CD14-positive monocyte (primary cell): ENCODE results near the gene MUC20. TPM values are rescaled to one million over a fixed set of nuclear protein-coding genes. Genes with fewer than 3 reads are reported as not detected.
"Not testable (repeated sequence)": the region's sequence is repeated elsewhere in the genome, so short reads cannot be mapped to it uniquely, and the experiment has no call there.

Experiments used
- DNase-seq, 3 donors: peaks; one replicate each; pipeline ENCODE4 v3.0.0-alpha.2; 2011 to 2022
- H2AFZ ChIP-seq: 2 replicates; pipeline ENCODE4 v1.6.0; 2012; ENCODE audit warnings: mild to moderate bottlenecking, low read depth, low read length, inconsistent platforms; ENCODE audit not compliant: insufficient read depth, poor library complexity, severe bottlenecking
- H3K27ac ChIP-seq, 2 donors: 1 replicate in 1 of 2; 2 replicates in 1 of 2; pipeline ENCODE4 v1.5.1; 2012 to 2013; ENCODE audit warnings: low read length in 2 of 2, control low read depth in 1 of 2, inconsistent platforms in 1 of 2, low read depth in 1 of 2, mild to moderate bottlenecking in 1 of 2
- H3K27me3 ChIP-seq, 2 donors: one replicate each; pipeline versions ENCODE4 v1.6.0 to v1.6.1; 2011 to 2013; ENCODE audit warnings: low read length in 2 of 2; ENCODE audit not compliant: control insufficient read depth in 2 of 2, insufficient read depth in 2 of 2
- H3K36me3 ChIP-seq, 2 donors: replicated peaks in 1 of 2; 1 replicate in 1 of 2; 2 replicates in 1 of 2; pipeline versions ENCODE4 v1.5.1 to v1.6.1; 2012 to 2013; ENCODE audit warnings: low read length in 2 of 2, control low read depth in 1 of 2, inconsistent platforms in 1 of 2, mild to moderate bottlenecking in 1 of 2; ENCODE audit not compliant: insufficient read depth in 2 of 2, control insufficient read depth in 1 of 2
- H3K4me1 ChIP-seq, 2 donors: 1 replicate in 1 of 2; 2 replicates in 1 of 2; pipeline versions ENCODE4 v1.5.1 to v1.6.1; 2012 to 2013; ENCODE audit warnings: low read length in 2 of 2, control low read depth in 1 of 2, inconsistent platforms in 1 of 2, mild to moderate bottlenecking in 1 of 2, moderate library complexity in 1 of 2; ENCODE audit not compliant: insufficient read depth in 2 of 2, control insufficient read depth in 1 of 2
- H3K4me2 ChIP-seq: replicated peaks from 2 replicates; pipeline ENCODE3; 2012; ENCODE audit warnings: low read length, moderate library complexity, mild to moderate bottlenecking; ENCODE audit not compliant: poor library complexity, severe bottlenecking; ENCODE audit errors: extremely low read depth
- H3K4me3 ChIP-seq, 3 experiments: fragments of 200-600 bp in 1 of 3; sonication (generic) in 1 of 3; replicated peaks in 1 of 3; 1 replicate in 2 of 3; 2 replicates in 1 of 3; pipeline ENCODE4 v1.5.1; 2011 to 2013; ENCODE audit warnings: low read length in 3 of 3, mild to moderate bottlenecking in 3 of 3, control low read depth in 2 of 3, low read depth in 2 of 3, inconsistent platforms in 1 of 3, moderate library complexity in 1 of 3
- H3K79me2 ChIP-seq: 2 replicates; pipeline ENCODE4 v1.6.0; 2012; ENCODE audit warnings: mild to moderate bottlenecking, control low read depth, inconsistent platforms, low read length, moderate library complexity; ENCODE audit not compliant: insufficient read depth
- H3K9ac ChIP-seq: 2 replicates; pipeline ENCODE4 v1.6.0; 2017; ENCODE audit warnings: low read length, mild to moderate bottlenecking; ENCODE audit not compliant: insufficient read depth, poor library complexity, severe bottlenecking
- H3K9me3 ChIP-seq, 2 donors: replicated peaks in 1 of 2; 1 replicate in 1 of 2; 2 replicates in 1 of 2; pipeline versions ENCODE4 v1.5.1 to v1.6.1; 2012 to 2013; ENCODE audit warnings: low read length in 2 of 2, control low read depth in 1 of 2; ENCODE audit not compliant: control insufficient read depth in 1 of 2, insufficient read depth in 1 of 2
- H4K20me1 ChIP-seq: 2 replicates; pipeline ENCODE4 v1.6.0; 2012; ENCODE audit warnings: mild to moderate bottlenecking, low read length, control low read depth, moderate library complexity; ENCODE audit not compliant: insufficient read depth
- H3K27ac Mint-ChIP-seq, 7 donors: one replicate each; pipeline ENCODE4 v1.8.0; 2020; ENCODE audit warnings: mild to moderate bottlenecking in 7 of 7, mixed read lengths in 7 of 7, moderate library complexity in 6 of 7, inconsistent platforms in 2 of 7
- H3K27me3 Mint-ChIP-seq, 3 donors: one replicate each; pipeline ENCODE4 v1.8.0; 2021 to 2022; ENCODE audit warnings: low read depth in 3 of 3, mild to moderate bottlenecking in 3 of 3, mixed read lengths in 3 of 3, moderate library complexity in 3 of 3, inconsistent platforms in 1 of 3
- H3K36me3 Mint-ChIP-seq, 2 donors: one replicate each; pipeline ENCODE4 v1.8.0; 2020; ENCODE audit warnings: mixed read lengths in 2 of 2, inconsistent platforms in 1 of 2, mild to moderate bottlenecking in 1 of 2
- H3K4me1 Mint-ChIP-seq: one replicate; pipeline ENCODE4 v1.8.0; 2020; ENCODE audit warnings: mild to moderate bottlenecking, mixed read lengths
- H3K4me3 Mint-ChIP-seq, 2 donors: one replicate each; pipeline ENCODE4 v1.8.0; 2020; ENCODE audit warnings: mild to moderate bottlenecking in 2 of 2, mixed read lengths in 2 of 2, moderate library complexity in 1 of 2
- H3K9me3 Mint-ChIP-seq, 7 donors: one replicate each; pipeline ENCODE4 v1.8.0; 2020 to 2022; ENCODE audit warnings: mixed read lengths in 7 of 7, mild to moderate bottlenecking in 6 of 7, moderate library complexity in 6 of 7, inconsistent platforms in 2 of 7
- CTCF ChIP-seq: fragments of 200-600 bp; IDR thresholded peaks from one replicate; pipeline ENCODE4 v1.8.0; 2022; ENCODE audit warnings: antibody characterized with exemption, mild to moderate bottlenecking
- WGBS: methylation state at CpG from one replicate; pipeline ENCODE4 v1.1.5; 2013; ENCODE audit warnings: missing lambda C conversion rate; ENCODE audit not compliant: insufficient coverage; 5-methylcytosine and 5-hydroxymethylcytosine counted together
- intact Hi-C, 2 donors: fragments of 100-400 bp; cut with micrococcal nuclease; formaldehyde crosslinking; loops; one replicate each; pipeline versions ENCODE4 v1.15.0 to v1.15.1; 2023
- polyA plus RNA-seq, 3 donors: library from polyadenylated mRNA; depleted of rRNA in 1 of 3; unstranded in 2 of 3; stranded (reverse) in 1 of 3; fragments of 300-500 nt in 2 of 3; fragments of >200 nt in 1 of 3; fragmentation: Illumina TruSeq in 2 of 3; gene quantifications; 1 replicate in 2 of 3; 2 replicates in 1 of 3; pipeline ENCODE4 v1.2.3, GENCODE V29; 2012 to 2021

The MUC20 gene
- polyA plus RNA-seq, 3 donors, result 5.4 TPM; not detected in 2

- Histone ChIP-seq H2AFZ (no peak overlapping the region), H3K4me2 (no peak overlapping the region), H3K27ac (no peak overlapping the region), H3K9me3 (no peaks in the 10 kb centered on the region), H3K79me2 (no peaks in the 10 kb centered on the region), H3K9ac (no peak overlapping the region), H4K20me1 (no peaks in the 10 kb centered on the region), H3K4me1 (no peaks in the 10 kb centered on the region), H3K4me3 (no peak overlapping the region), H3K27me3 (no peaks in the 10 kb centered on the region), H3K36me3 (peaks cover 55 to 76% of the 10 kb centered on the region in 2 donors)
- intact Hi-C loops, result no loop called here
- H3K27me3 Mint-ChIP-seq, result no peaks in the 10 kb centered on the region
- peaks cover 68 to 81% of the 10 kb centered on the region in 2 donors for H3K36me3 Mint-ChIP-seq
- whole genome bisulfite sequencing, result 82% methylated on average over 9 of the region's 13 CpGs
- TF ChIP-seq CTCF, result no peak
- no peak overlapping the region for H3K4me3 Mint-ChIP-seq
- H3K9me3 Mint-ChIP-seq, result peaks cover 0 to 2% (median 0%) of the 10 kb centered on the region in 7 donors
- H3K27ac Mint-ChIP-seq, result no peak overlapping the region
- H3K4me1 Mint-ChIP-seq, result peaks cover 2% of the 10 kb centered on the region
- DNase-seq, result no peak
Observed at GRCh38 chr3:195693428-195694216, 27.2 kb upstream of the MUC20 start.

GRCh38 chr3:195694217-195695076 is 26.3 kb upstream of the MUC20 start:
- H3K27me3 Mint-ChIP-seq, H3K9me3 ChIP-seq, H3K27ac ChIP-seq, H3K27ac Mint-ChIP-seq, H3K9ac ChIP-seq, H3K4me3 ChIP-seq, H3K9me3 Mint-ChIP-seq, H4K20me1 ChIP-seq, H2AFZ ChIP-seq, H3K4me2 ChIP-seq, DNase-seq, H3K4me1 Mint-ChIP-seq, intact Hi-C loops, H3K79me2 ChIP-seq, H3K27me3 ChIP-seq, H3K4me1 ChIP-seq, H3K4me3 Mint-ChIP-seq: not testable (repeated sequence)
- H3K36me3 ChIP-seq, result peaks cover 51 to 75% of the 10 kb centered on the region in 2 donors
- H3K36me3 Mint-ChIP-seq, result peaks cover 65 to 79% of the 10 kb centered on the region in 2 donors
- WGBS, result 80% methylated on average over 8 of the region's 8 CpGs
